Measurements from ENCODE around the gene CDKAL1. TPM values are rescaled to one million over a fixed set of nuclear protein-coding genes. Genes with fewer than 3 reads are reported as not detected.
"Not testable (repeated sequence)": the region's sequence is repeated elsewhere in the genome, so short reads cannot be mapped to it uniquely, and the experiment has no call there.

The CDKAL1 gene
- total RNA-seq, 1 experiment from 2014 or later = 24.4 TPM

DNA sequence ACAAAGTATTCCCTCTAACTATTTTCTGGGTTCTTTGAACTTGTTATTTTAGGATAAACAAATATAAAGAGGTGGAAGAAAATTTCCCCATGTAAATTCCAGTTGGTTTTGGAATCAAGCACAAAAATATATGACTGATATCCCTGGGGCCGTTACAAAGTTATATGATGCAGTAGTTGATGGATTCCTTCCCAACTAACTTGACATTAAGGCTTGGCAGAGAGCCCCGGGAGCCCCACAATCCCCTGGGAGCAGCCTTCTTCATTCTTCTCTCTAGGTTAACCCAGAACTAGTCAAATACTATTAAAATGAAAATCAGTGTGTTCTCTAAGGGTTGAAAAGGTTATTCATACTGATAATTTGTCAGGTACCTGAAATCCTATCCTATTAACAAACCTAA lies 550.4 kb downstream of the CDKAL1 start:
- DNase-seq = no peak
- Histone ChIP-seq H3K36me3 (replicated peaks; ENCODE audit: control insufficient read depth, insufficient read depth, low read length) (no peaks in the 10 kb centered on the region), H3K27me3 (ENCODE audit: control insufficient read depth, insufficient read depth, low read length) (no peaks in the 10 kb centered on the region), H3K4me3 (ENCODE audit: insufficient read depth, low read depth, low read length) (no peak overlapping the region)

DNA sequence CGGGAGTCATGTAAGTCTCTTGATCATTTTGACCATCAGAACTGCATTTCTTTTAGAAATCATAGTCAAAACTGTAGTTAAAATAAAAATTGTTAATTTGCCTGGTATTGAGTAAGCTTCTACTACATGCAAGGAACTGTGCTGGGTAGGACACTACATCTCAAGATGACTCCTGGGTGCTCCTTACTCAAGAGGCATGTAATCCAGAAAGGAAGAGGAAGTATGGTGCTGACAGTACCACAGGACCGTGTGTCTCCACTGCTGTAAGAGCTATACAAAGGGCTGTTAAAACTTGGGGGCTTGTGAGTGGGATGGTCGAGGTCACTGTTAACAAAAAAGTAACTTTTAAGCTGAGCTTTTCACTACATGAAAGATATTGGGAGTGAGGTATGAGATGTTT lies 551.0 kb downstream of the CDKAL1 start:
- H3K36me3 ChIP-seq (replicated peaks; ENCODE audit: control insufficient read depth, insufficient read depth, low read length) = no peaks in the 10 kb centered on the region
- DNase-seq = no peak
- no peak overlapping the region for H3K4me3 ChIP-seq (ENCODE audit: insufficient read depth, low read depth, low read length)
- no peaks in the 10 kb centered on the region for H3K27me3 ChIP-seq (ENCODE audit: control insufficient read depth, insufficient read depth, low read length)

DNA sequence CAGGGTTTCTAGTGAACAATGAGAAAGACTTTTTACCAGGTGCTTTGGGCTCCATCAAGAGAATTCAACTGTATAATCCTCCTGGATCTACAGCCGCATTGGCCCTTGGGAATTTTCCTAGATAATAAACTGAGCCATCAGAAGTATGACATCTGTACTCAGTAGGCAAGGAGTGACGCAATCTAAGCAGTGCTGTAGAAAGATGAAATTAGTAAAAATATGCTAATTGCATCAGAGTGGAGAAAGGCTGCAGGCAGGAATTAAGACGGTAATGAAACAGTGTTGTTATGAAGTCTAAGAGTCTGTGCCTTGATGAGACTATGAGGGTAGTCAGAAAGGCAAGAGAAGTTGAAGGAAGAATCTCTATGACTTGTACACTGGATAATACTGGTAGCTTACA lies 551.4 kb downstream of the CDKAL1 start:
- H3K27me3 ChIP-seq (ENCODE audit: control insufficient read depth, insufficient read depth, low read length) = no peaks in the 10 kb centered on the region
- no peak overlapping the region for H3K4me3 ChIP-seq (ENCODE audit: insufficient read depth, low read depth, low read length)
- no peaks in the 10 kb centered on the region for H3K36me3 ChIP-seq (replicated peaks; ENCODE audit: control insufficient read depth, insufficient read depth, low read length)
- DNase-seq = no peak

DNA sequence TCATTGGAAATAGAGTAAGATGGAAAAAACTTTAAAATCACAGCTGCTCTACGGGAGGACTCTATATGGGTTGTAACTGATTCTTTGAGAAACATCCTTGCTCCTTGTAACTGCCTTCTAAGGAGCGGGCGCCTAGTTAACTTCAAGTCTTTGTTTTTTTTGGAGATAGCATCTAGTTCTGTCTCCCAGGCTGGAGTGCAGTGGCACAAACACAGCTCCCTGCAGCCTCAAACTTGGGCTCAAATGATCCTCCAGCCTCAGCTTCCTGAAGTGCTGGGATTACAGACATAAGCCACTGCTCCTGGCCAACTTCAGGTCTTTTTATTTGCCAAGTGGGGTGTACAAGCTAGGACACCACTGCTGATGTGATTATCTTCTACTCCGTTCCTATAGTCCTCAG lies 552.9 kb downstream of the CDKAL1 start:
- Histone ChIP-seq H3K27me3 (ENCODE audit: control insufficient read depth, insufficient read depth, low read length) (no peaks in the 10 kb centered on the region), H3K4me3 (ENCODE audit: insufficient read depth, low read depth, low read length) (no peak overlapping the region), H3K36me3 (replicated peaks; ENCODE audit: control insufficient read depth, insufficient read depth, low read length) (no peaks in the 10 kb centered on the region)
- DNase-seq = no peak

DNA sequence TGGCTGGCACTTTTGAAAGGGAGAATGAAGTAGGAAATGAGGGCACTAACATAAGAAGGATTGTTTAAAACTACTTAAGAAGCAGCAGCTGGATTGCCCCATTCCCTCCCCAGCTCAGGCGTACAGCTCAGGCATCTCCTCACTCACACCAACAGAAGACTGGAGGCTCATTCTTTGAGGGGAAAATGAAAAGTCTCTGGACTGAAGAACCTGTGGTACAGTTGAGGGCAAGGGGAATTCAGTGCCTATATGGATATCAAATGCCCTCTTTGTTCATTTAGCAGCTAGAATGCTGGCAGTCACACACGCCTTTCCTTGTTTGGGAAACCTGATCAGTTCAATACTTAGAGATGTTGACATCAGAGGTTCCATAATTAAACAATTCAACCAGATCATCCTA lies 557.2 kb downstream of the CDKAL1 start:
- DNase-seq = no peak
- Histone ChIP-seq H3K27me3 (ENCODE audit: control insufficient read depth, insufficient read depth, low read length) (no peaks in the 10 kb centered on the region), H3K36me3 (replicated peaks; ENCODE audit: control insufficient read depth, insufficient read depth, low read length) (no peaks in the 10 kb centered on the region), H3K4me3 (ENCODE audit: insufficient read depth, low read depth, low read length) (no peak overlapping the region)

DNA sequence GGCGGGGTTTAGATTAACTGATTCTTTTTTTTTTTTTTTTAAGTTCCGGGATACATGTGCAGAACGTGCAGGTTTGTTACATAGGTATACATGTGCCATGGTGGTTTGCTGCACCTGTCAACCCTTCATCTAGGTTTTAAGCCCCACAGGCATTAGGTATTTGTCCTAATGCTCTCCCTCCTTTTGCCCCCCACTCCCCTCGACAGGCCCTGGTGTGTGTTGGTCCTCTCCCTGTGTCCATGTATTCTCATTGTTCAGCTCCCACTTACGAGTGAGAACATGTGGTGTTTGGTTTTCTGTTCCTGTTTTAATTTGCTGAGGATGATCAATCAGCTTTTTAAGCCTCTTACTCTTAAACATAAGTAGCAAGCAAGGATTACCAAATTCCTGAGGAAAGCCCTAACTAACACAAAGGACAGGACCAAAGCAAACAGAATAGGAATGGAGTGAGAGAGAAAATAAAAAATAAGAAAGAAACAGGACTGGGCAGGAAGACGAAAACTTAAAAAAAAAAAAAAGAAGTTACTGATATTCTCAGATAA lies 558.0 kb downstream of the CDKAL1 start:
- H3K4me3 ChIP-seq (ENCODE audit: insufficient read depth, low read depth, low read length); DNase-seq; H3K27me3 ChIP-seq (ENCODE audit: control insufficient read depth, insufficient read depth, low read length); H3K36me3 ChIP-seq (replicated peaks; ENCODE audit: control insufficient read depth, insufficient read depth, low read length): not testable (repeated sequence)

DNA sequence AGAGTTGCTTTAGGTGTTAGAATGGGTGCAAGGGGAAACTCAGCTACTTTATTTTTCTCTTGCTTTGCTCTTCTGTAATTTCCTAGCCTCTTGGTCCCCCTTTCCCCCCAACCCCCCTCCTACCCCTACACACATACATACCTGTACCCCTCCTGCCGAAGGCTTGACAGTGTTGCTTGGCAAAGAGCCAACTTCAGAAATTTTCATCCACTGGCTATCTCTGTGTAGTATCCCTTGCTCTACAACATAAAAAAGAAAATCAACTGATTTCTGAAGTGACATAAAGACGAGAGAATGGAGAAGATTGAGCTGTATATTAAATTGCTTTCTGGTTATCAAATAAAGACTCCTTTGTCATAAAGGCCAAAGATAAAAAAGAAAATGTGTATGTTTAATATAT lies 561.2 kb downstream of the CDKAL1 start:
- Histone ChIP-seq H3K36me3 (replicated peaks; ENCODE audit: control insufficient read depth, insufficient read depth, low read length) (no peaks in the 10 kb centered on the region), H3K27me3 (ENCODE audit: control insufficient read depth, insufficient read depth, low read length) (no peaks in the 10 kb centered on the region), H3K4me3 (ENCODE audit: insufficient read depth, low read depth, low read length) (no peak overlapping the region)
- DNase-seq = no peak

DNA sequence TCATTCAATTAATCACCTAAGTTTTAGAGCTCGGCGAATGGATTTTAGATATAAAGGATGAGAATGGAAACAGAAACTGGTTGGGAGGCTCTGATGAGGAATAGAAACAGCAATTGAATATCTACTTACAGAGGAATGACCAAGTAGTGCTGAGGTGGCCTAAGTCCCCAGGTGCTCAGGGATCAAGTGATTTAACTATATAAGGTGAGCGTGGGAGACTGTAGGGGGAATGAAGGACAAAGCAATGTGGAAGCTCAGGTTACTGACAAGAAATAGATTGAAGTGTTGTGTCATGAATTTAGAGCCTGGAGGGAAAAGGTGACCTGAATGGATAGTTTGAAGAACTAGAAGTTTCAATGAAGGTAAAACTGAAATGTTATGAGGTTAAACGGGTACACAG lies 563.9 kb downstream of the CDKAL1 start:
- Histone ChIP-seq H3K27me3 (ENCODE audit: control insufficient read depth, insufficient read depth, low read length) (no peaks in the 10 kb centered on the region), H3K36me3 (replicated peaks; ENCODE audit: control insufficient read depth, insufficient read depth, low read length) (no peaks in the 10 kb centered on the region), H3K4me3 (ENCODE audit: insufficient read depth, low read depth, low read length) (no peak overlapping the region)
- DNase-seq = no peak

DNA sequence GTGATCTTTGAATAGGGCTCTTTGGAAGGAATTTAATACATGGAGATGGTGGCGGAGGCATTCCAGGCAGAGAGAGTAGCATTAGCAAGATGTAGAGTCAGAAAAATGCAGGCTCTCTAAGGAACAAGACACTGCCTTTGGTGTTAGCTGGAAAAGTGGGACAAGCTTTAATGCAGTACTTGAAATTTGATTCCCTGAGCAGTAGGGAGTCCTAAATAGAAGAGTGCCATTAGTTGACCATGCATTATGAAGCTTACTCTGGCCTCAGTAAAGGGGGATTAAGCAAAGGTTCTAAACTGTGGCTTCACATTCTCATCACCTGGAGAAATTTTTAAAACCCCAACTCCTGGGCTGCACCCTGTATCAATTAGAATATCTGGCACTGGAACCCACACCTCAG lies 564.5 kb downstream of the CDKAL1 start:
- Histone ChIP-seq H3K36me3 (replicated peaks; ENCODE audit: control insufficient read depth, insufficient read depth, low read length) (no peaks in the 10 kb centered on the region), H3K4me3 (ENCODE audit: insufficient read depth, low read depth, low read length) (no peak overlapping the region), H3K27me3 (ENCODE audit: control insufficient read depth, insufficient read depth, low read length) (no peaks in the 10 kb centered on the region)
- DNase-seq = no peak

DNA sequence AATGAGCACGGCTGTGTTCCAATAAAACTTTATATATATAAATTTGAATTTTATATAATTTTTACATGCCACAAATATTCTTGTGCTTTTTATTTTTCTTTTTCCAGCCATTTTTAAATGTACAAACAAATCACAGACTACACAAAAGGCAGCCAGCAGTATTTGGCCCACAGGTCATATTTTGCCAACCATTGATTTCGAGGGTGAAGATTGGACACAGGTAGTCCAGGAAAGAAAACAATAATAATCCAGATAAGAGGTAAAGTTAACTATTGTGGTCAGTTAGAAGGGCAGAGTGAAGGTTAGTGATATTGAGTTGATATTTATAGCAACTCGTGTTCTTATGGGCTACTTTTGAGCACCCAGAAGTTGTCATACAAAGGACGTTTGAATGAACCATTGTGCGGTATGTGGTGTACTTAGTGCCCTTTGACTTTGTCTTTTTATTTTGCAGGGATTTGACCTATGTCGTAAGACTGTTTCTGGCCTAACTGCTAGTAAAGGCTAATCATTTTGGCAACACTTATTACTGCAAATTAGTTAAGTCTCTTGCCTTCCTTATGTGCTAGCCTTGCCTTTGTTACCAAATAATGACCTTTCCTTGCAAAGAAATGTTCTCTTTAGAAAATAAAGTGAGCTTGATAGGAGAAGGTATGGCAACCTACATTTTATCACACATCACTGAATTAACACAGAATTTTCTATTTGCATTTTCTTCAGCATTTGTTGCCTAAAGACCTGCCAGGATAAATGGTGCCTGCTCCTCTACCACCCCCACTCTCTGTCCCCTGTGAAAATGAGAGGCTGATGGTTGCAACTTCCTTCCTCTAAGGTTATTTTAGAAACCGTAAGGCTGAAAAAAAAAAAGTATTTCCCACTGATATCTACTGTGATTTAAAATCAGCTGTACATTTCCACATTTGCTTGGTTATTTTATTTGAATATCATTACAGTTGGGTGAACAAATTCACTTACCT lies 565.4 kb downstream of the CDKAL1 start:
- H3K36me3 ChIP-seq (replicated peaks; ENCODE audit: control insufficient read depth, insufficient read depth, low read length) = no peaks in the 10 kb centered on the region
- H3K4me3 ChIP-seq (ENCODE audit: insufficient read depth, low read depth, low read length) = no peak overlapping the region
- no peaks in the 10 kb centered on the region for H3K27me3 ChIP-seq (ENCODE audit: control insufficient read depth, insufficient read depth, low read length)
- DNase-seq = no peak

DNA sequence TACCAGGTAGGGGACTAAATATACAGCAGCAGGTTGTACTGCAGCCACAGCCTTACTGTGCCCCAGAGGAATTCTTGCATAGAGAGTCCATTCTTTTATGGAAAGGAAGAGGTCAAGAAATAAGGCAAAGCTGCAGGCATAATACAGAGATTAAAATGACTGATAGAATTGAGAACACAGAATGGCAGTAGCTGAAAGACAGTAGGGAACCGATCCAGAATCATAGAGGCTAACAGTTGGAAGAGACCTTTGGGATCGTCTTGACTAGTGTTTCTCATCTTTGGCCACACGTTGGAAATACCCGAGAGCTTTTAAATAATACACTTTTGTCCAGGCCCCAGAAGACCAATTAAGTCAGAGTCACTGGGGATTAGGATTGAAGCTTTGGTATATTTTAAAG lies 566.7 kb downstream of the CDKAL1 start:
- Histone ChIP-seq H3K4me3 (ENCODE audit: insufficient read depth, low read depth, low read length) (no peak overlapping the region), H3K27me3 (ENCODE audit: control insufficient read depth, insufficient read depth, low read length) (no peaks in the 10 kb centered on the region), H3K36me3 (replicated peaks; ENCODE audit: control insufficient read depth, insufficient read depth, low read length) (no peaks in the 10 kb centered on the region)
- DNase-seq = no peak

DNA sequence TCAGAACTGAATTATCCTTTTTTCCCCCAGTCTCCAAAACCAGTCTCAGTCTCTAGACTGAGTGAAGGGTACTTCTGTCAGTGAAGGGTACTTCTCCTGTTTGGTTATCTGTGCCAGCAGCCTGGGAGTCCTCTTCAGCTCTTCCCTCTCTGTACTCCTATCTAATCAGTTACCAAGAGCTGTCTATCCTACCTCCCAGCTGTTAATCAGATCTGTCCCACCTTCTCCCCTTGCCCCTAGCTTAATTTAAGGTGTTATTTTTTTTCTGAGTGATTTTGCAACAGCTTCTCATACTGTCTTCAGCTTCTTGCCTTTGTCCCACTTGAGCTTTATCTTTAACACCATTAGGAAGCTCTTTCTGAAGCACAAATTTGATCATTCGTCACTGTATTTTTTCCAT lies 567.4 kb downstream of the CDKAL1 start:
- DNase-seq = no peak
- Histone ChIP-seq H3K27me3 (ENCODE audit: control insufficient read depth, insufficient read depth, low read length) (no peaks in the 10 kb centered on the region), H3K36me3 (replicated peaks; ENCODE audit: control insufficient read depth, insufficient read depth, low read length) (no peaks in the 10 kb centered on the region), H3K4me3 (ENCODE audit: insufficient read depth, low read depth, low read length) (no peak overlapping the region)

DNA sequence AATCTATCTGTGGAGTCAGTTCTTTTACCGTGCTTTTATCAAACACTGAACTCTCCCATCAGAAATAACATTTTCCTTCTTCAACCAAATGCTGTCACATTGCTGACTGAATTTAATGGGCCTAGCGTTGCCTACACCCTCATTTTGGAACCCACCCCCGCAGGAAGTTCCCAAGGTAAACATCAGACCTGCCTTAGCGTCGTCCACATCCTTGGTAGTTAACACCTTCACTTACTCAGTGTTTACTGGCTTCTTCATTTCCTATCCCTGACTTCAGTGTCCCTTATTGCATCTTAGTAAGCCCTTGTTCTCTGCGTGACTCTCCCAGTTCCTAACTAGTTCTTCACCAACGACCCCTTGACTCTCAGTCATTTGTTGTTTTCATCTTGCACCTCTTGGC lies 567.9 kb downstream of the CDKAL1 start:
- Histone ChIP-seq H3K4me3 (ENCODE audit: insufficient read depth, low read depth, low read length) (no peak overlapping the region), H3K36me3 (replicated peaks; ENCODE audit: control insufficient read depth, insufficient read depth, low read length) (no peaks in the 10 kb centered on the region), H3K27me3 (ENCODE audit: control insufficient read depth, insufficient read depth, low read length) (no peaks in the 10 kb centered on the region)
- no peak for DNase-seq

DNA sequence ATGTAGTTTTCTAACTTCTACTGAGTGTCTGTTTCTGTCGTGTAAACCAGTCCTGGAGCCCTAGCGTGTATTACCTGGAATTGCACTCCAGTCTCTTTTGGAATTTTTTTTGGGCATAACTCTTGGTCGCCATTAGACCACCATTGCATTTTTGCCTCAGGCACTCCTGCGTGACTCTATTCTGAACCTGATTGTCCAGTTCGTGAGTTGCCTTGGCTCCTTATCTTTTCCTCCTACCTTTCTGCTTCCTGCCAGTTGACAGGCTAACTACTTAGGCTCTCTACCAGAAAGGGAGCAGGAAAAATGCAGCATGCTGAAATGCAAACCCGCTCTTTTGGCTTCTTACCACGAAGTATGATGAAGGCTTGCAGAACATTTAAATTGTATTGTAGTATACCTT lies 568.4 kb downstream of the CDKAL1 start:
- Histone ChIP-seq H3K27me3 (ENCODE audit: control insufficient read depth, insufficient read depth, low read length) (no peaks in the 10 kb centered on the region), H3K4me3 (ENCODE audit: insufficient read depth, low read depth, low read length) (no peak overlapping the region), H3K36me3 (replicated peaks; ENCODE audit: control insufficient read depth, insufficient read depth, low read length) (no peaks in the 10 kb centered on the region)
- no peak for DNase-seq

DNA sequence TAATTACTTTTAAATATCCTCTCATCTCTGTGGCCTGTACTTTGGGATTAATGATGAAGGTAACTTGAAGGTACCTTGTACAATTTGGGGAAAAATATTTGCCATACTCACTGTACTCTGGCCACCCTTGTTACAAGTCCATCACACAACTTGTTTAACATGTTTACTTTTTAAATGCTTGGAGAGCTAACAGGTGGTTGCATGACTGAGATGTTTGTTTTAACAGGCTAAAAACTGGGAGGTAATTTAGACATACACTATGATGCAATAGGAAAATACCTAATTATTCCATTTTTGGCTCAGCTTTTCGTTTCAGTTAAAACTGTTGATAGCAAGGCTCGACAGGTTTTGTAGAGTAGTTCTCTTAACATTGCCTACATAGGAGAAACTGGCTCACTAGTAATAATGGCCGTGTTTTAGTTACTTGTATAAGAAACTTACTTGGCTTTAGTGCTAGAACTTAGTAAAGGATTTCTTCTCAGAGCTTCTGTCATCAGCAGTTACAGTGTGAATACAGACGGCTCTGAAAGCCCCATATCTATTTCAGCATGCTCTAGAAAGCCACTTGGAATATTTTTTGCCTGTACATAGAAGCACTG lies 569.5 kb downstream of the CDKAL1 start:
- no peaks in the 10 kb centered on the region for H3K36me3 ChIP-seq (replicated peaks; ENCODE audit: control insufficient read depth, insufficient read depth, low read length)
- H3K4me3 ChIP-seq (ENCODE audit: insufficient read depth, low read depth, low read length) = no peak overlapping the region
- DNase-seq = no peak
- H3K27me3 ChIP-seq (ENCODE audit: control insufficient read depth, insufficient read depth, low read length) = no peaks in the 10 kb centered on the region

Measured in H7 (cell line).